ENCODE measurements around the gene TCF23.

TCF23 gene

DNA sequence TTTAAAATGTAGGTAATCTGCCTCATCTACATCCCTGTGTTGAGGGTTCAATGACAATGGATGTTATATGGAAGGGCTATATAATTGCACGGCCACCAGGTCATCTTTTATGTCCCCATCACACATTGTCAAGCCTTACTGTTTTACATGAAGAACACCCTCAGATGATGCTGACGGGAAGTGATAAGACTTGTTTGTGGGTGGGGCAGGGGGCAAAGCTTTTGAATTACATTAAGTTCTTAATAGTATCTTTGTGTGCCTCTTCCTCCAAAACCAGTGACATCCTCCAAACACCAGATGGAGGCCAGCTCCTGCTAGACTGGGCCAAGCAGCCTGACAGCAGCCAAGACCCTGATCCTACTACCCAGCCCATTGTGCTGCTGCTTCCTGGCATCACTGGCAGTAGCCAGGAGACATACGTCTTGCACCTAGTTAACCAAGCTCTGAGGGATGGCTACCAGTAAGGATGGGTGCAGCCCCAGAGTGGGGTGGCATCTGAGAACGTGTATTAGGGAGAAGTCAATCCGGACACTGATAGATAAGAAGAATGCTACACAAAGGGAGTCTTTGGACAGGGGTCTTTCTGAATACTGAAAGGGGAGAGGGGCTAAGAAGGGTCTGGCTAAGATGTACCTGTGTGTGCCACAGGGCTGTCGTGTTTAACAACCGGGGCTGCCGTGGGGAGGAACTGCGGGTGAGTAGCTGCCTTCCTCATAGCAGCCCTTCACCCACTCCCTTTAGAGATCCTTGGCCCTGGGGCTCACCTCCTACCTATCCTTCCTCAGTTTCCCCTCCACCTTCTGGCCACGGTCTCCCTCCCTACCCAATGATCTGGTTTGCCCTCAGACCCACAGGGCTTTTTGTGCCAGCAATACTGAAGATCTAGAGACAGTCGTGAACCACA lies 19.9 kb upstream of the TCF23 start:
- no peak for DNase-seq

- DNase-seq: no peak
Measured at GRCh38 chr2:27130396-27130795, 18.4 kb upstream of the TCF23 start.

DNA sequence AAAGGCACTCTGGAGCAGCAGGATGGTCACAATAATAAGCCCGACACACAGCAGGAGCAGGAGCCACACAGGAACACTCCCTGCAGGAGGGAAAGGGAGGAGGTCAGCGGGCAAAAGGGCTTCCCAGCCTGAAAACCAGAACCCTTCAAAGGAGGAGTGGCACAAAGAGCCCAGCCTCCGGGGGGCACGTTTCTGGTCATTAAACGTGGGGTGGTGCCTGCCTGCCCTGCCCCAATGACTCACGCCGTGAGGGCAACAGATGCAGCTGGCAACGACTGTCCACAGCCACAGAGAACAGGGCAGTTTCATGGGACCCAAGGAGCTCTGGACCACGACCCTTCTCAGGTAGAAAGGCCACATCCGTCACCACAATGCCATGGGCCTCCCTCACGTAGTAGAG lies 17.4 kb upstream of the TCF23 start:
- DNase-seq: no peak

- no peak for DNase-seq
Measured at GRCh38 chr2:27133195-27133875, 15.5 kb upstream of the TCF23 start.

- peak; percentile 98 for DNase-seq
Measured at GRCh38 chr2:27133905-27134780, 14.7 kb upstream of the TCF23 start, which contains the start of gene PREB. PREB (minus strand) TSS chr2:27134636; CDS start chr2:27134421, 215 bp downstream.

DNA sequence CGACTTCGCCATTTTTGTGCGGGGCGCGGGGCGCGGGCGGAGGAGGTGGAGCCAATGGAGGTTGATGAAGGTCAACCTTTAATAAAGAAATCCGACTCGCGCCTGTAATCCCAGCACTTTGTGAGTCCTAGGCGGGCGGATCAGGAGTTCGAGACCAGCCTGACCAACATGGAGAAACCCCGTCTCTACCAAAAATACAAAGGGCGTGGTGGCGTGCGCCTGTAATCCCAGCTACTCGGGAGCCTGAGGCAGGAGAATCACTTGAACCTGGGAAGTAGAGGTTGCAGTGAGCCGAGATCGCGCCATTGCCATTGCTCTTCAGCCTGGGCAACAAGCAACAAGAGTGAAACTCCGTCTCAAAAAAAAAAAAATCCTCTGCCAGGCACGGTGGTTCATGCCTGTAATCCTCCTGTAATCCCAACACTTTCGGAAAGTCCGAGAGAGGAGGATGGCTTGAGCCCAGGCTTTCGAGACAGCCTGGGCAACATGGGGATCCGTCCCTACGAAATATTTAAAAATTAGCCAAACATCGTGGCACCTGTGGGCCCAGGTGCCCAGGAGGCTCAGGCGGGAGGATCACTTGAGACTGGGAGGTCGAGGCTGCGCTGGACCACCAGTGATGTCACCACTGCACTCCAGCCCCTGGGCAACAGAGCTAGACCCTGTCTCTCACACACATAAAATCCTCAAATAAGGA lies 13.9 kb upstream of the TCF23 start:
- DNase-seq: no peak

- no peak for DNase-seq
Measured at GRCh38 chr2:27135478-27135955, 13.3 kb upstream of the TCF23 start.

DNA sequence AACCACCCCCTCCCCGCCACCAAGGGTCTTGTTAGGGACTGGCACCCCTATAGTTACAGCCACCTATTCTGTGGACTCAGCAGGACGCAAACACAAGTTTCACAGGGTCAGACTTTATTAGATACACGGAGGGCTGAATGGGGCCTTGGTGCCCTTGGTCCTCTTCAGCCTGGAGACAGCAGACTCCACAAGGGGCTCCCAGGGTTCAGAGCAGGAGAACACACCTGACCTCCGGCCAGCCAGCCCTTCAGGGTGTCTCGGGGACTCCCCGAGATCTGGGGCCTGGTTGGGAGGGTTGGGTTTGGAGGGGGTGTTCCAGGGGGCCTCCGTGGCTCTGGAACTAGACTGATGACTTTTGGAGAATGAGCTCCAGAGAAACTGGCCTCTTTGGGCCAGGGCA lies 12.1 kb upstream of the TCF23 start:
- no peak for DNase-seq

GRCh38 chr2:27137322-27137935 lies 11.4 kb upstream of the TCF23 start:
- no peak for DNase-seq

- DNase-seq: no peak
Measured at GRCh38 chr2:27138111-27138510, 10.7 kb upstream of the TCF23 start.

DNA sequence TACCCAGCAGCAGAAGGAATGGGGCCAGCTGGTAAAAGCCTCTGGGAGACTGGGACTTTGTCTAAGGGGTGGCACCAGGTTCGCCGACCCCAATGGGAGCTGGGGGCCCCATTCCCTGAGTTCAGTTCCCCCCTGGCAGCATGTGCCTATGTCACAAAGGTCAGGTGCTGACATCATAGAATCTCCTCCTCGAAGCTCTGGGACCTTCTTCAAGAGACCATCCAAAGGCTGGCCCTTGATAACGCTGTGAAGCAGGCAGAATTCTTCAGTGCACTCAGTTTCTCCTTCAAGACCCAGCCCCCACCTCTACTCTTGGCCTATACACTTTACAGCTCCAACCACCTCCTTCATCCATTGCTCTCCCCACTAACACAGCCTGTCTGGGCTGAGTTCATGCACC lies 9.5 kb upstream of the TCF23 start, which contains the start of gene PRR30:
TSS of gene PRR30 (minus strand) at position 101 of the 400 bp plus-strand sequence. CDS start 1,081 bp downstream, outside the sequence.
- DNase-seq: no peak

- DNase-seq: no peak
Measured at GRCh38 chr2:27143285-27143684, 5.5 kb upstream of the TCF23 start.

DNA sequence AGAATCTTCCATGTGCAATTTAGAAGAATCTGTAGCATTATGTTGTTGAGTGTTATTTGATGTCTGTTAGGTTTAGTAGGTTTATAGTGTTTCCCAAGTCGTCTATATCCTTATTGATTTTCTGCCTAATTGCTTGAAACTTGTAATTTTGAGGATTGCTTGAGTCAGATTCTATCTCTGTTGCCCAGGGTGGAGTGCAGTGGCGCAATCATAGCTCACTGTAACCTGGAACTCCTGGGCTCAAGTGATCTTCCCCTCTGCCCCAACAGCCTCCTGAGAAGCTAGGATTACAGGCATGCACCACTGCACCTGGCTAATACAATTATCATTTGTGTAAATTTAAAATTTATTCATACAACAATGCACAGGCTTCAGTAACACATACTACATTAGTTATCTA lies 3.1 kb upstream of the TCF23 start:
- no peak for DNase-seq

- no peak for DNase-seq
Measured at GRCh38 chr2:27147935-27148334, 869 bp upstream of the TCF23 start.

GRCh38 chr2:27149570-27150405 lies 984 bp downstream of the TCF23 start:
- no peak for DNase-seq

DNA sequence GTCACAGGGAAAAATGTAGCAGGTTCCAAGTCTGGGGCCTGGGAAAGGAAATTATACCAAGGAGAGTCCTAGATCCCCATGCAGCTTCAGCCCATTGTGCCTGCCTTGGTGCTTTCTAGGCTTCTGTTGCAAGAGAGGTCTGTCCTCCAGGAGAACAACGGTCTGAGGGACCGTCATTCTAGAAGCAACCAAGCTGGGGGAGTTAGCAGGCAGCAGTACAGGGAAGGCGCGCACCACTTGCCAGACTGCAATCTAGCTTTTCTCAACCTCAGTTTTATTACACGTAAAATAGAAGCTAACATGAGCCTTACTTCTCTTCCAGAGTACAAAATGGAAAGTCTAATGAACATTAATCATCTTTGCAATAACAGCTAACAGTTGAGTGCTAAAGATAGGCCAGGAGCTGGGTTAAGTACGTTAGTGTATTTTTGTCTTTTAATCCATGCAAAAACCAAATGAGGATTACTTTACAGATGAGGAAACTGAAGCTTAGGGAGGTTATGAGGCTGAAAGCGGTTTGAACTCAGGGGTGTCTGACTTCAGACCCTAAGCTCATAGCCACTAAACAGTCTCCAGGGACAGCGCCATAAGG lies 1.9 kb downstream of the TCF23 start:
- DNase-seq: no peak

DNA sequence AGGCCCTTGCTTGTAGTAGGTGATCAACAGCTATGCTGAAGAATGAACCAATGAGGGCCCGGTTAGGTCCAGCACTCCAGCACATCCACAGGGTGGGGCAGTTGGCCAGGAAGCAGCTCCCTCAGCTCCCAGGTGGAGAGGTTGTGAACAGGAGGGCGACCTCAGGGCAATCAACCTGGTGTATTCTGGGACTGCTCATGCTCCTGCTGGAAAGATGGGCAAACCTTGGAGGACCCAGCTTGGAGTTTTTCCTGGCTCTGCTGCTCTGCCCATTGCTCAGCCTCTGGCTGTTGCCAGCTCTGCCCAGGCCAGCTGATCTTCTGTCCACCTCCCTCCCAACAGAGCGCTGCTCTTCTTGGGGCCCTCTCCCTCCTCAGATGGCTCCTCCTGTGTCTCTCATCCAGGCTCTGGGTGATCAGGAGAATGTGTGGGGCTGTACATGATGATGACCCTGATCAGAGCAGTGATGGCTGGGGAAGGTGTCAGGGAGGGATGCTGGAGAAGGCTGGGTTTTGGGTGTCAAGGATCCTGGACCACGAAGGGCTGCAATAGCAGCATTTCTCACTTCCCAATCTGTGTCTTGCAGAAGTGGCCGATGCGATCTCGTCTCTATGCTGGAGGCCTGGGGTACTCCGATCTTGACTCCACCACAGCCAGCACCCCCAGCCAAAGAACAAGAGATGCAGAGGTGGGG lies 3.4 kb downstream of the TCF23 start:
- no peak for DNase-seq

GRCh38 chr2:27152796-27153464 lies 4.1 kb downstream of the TCF23 start:
- no peak for DNase-seq

- DNase-seq: no peak
Measured at GRCh38 chr2:27154488-27154887, 5.7 kb downstream of the TCF23 start.
